GM18858 (cell line): Measurements from ENCODE around the gene C2orf72.
"Not testable (repeated sequence)": the region's sequence is repeated elsewhere in the genome, so short reads cannot be mapped to it uniquely, and the experiment has no call there.

Source experiments
- ATAC-seq: cut with Tn5 transposase; IDR thresholded peaks from one replicate; pipeline ENCODE4 v1.9.1; 2021; ENCODE audit not compliant: unreplicated experiment

The C2orf72 gene

DNA sequence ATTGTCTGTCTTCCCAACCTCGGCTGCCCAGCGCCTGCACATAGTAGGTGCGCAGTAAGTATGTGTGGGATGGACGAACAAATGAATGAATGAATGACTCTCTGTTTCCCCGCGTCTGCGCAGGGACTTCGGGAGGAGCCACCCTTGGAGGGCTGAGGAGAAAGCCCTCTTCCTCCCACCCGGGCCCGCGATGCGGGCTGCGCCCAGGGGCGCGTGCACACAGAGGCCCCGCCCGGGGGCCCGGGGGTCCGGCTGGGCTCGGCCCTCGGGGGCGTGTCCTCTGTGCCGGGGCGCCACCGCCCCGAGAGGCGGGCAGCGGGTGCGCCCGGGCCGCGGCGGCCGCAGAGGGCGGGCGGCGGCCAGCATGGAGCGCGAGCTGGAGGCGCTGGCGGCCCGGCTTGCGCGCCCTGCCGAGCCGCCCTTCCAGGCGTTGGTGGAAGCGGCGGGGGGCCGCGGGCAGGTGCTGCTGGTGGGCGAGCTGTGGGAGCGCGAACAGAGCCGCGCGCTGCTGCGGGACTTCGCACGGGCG lies at the start of gene C2orf72:
Gene C2orf72, plus strand, starts transcription at position 322 of the 529 bp plus-strand sequence. Its CDS starts 43 bp downstream, at position 365.
- no peak for ATAC-seq

DNA sequence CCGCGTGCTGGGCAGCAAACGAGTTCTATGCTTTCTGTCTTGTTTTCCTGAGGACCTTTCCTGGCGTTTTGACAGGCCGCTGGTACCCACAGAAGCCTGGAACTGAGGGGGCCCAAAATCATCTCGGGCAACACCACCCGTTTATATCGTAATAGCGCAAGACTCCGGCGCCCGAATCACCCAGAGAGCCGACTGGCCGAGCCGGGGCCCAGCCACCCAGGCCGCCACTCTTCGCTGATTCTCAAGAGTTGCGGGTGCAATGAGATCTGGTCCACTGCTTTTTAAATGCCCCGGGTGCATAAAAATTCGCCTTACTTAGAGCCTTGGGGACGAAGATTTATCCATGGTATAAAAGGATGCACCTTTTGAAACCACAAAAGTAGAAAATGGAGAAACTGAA lies 47.6 kb upstream of the C2orf72 start:
- ATAC-seq, result no peak

DNA sequence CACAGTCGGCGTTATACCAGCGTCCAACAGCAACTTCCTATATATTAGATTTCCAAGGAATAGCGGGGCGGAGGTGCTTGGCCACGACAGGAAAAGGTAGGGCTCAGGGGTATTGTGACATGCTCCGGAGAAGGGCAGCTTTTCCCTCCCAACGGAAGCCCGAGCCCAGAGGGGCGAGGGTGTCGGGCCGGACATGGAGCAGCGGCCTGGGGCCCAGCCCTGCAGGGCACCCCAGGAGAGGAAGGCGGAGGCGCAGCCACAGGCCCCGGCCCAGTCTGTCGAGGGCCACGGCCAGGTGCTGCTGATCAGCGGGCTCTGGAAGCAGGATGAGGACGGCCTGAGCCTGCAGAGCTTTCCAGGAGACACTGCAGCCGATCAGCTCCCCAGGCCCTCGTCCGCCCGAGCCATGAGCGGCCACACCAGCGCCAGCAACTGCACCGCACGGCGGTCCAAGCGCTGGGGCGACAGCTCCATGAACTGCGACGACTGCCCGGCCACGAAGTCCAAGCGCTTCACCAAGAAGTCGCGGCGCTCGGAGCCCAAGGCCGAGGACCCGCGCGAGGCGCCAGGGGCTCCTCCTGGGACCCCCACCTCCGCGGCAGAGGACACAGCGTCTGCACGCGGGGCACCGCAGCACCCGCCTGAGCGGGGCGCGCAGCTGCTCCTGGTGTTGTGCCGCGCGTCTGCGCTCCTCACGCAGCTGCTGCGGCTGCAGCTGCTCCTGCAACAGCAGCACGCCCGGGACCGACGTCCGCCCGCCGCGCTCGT lies 47.0 kb upstream of the C2orf72 start:
- ATAC-seq, result no peak

DNA sequence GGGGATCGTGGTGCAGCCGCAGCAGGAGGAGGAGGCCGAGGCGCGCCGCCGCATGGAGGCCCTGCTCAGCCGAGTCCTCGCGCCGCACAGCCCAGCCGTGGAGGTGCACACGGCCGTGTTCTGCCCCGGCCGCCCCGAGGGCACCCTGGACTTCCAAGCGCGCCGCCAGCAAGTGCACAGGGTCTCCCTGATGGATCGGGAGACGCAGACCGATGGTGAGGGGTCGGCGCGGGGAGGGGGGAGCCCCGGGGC lies 46.5 kb upstream of the C2orf72 start:
- ATAC-seq, result no peak

DNA sequence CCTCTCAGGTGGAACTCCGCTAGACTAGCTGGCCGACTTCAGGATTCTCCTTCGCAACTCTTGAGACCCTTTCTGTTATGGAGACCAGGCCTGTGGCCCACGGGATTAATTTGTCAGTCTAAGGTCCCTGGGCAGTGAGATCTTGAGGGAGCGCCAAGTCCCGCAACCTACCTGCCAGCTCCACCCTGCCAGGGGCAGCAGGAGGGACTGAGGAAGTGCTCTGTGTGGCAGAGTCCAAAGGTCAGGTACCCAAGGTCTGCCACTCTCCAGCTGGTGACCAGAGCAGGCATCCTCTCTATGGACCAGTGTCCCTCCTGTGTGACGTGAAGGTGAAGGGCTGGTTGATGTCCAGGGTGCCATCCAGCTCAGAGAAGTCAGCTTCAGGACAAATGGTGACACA lies 45.7 kb upstream of the C2orf72 start:
- ATAC-seq, result no peak

DNA sequence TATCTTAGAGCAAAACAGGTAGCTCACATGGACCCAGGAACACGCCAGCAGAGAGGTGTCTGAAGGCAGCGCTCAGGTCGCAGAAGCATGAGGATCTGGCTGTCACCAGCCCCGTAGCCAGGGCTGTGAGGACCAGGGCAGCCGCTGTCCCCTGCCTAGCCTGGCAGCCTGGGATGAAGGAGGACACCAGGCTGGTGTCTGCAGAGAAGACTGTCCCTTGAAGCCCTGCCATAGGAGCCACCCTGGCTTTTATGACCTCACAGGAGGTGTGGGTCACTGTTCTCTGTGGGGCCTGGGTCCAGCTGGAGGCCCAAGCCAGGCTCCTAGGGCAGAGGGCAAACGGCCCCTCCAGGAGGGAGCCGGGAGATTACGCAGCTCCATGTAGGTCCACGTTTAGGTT lies 41.5 kb upstream of the C2orf72 start, which contains the start of gene SPATA3:
Gene SPATA3, plus strand, starts transcription at position 301 of the 400 bp plus-strand sequence. CDS start 113 bp downstream, outside the sequence.
- ATAC-seq, result no peak

DNA sequence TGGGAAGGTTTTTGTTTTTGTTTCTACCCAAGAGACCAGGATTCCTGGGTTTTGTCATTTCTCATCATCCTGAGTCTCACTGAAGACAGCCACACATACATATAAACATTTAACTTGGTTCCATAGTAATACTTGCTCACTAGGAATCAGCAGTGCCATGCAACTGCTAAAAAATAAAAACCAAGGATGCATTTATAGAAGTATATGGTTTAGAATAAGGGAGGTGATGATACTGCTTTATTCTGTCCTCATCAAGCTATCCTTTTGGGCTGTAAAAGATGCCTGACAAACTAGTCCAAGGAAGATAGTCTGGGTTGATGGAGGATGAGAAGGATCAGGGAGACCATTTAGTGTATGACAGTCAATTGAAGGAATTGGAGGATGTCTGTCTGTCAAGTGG lies 40.7 kb upstream of the C2orf72 start:
- ATAC-seq, result no peak

DNA sequence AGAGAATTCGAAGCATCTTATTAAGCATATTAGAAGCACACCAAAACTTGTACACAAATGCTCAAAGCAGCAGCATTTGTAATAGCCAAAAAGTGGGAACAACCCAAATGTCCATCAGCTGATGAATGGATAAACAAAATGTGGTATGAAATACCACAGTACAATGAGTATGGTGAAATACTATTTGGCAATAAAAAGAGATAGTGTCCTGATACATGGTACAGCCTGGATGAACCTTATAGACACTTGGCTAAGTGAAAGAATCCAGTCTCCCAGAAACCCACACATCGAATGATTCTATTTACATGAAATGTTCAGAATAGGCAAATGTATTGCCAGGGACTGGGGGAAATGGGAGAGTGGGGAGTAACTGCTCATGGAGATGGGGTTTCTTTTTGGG lies 38.4 kb upstream of the C2orf72 start:
- ATAC-seq, result no peak

DNA sequence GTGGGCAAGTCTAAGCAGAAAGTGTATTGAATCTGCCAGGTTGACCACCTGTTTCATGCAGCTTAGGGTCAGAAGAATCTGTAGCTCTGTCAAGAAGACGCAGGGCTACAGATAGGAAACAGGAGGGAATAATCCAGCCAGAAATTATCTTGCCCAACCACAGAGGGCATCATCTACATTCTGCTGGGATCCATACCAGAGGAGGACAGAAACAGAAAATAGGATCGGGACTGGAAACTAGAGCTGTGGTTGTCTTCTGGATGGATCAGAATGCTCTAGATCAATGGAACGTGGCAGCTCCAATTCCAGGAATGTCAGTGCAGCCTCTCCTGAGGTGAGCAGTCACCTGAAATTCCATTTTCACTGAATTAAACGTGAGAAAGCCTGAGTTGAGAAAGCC lies 37.8 kb upstream of the C2orf72 start:
- no peak for ATAC-seq

DNA sequence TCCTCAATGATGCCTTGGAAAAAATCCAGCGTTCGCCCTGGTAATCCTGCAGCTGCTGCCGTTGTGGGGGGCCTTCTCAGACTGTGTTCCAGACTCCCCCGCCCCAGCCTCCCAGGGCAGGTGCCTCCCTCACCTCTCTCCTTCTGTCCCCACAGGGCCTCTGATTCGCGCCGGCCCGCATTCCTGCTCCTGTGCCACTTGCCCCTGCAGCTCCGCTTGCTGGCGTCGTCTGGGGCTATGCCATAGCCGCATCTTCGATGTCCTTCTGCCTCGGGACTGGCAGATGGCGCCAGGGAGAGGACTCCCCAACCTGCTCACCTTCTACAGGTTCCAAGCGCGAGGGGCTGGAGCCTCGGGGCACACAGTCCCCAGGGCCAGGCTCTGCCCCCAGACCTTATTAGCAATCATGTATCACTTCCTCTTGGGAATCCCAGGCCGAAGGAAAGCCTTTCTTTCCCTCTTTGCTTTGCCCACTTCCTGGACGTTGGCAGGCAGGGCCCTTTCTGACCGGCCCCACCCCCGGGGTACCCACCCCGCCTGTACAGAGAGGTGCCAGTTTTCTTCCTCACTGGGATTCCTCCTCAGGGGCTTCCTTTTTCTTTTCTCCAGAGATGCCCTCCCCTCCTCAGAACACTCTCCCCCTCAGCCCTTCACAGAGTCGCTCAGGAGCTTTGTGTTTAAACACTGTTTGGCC lies 37.0 kb upstream of the C2orf72 start:
- ATAC-seq, result no peak

DNA sequence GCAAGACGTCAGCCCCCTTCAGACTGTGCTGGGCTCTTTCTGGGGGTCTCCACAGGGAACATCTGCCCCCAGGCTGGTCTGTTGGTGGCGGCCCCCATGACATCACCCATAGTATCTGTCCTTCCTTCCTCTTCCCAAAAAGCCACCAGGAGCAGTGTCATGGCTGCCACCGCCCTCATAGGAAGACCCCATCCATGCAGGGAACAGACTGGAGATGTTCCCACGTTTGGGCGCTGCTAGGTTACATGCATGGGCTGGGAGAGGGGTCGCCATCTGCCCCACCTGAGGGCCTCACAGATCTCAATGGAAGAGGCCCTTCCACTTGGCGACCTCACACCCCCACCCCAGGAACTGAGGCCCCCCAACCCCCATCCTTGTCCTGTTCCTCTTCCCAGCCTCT lies 36.3 kb upstream of the C2orf72 start:
- no peak for ATAC-seq

DNA sequence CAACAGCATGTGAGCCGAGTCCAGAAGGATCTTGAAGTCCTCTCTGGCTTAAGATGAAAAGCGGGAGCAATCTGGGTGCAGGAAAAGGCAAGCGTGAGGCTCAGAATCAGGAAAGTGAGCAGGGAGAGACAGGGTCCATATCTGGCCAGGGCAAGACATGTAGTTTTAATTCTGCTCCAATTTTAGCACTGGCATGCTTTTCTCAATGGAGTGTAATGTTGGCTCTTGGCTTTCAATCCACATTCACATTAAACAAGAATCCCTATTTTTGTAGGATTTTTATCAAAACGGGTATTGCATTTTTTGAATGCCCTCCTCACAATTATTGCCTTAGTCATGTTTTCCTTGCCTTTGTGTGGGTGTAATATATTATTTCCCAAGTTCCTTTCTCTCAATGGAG lies 35.4 kb upstream of the C2orf72 start:
- no peak for ATAC-seq

DNA sequence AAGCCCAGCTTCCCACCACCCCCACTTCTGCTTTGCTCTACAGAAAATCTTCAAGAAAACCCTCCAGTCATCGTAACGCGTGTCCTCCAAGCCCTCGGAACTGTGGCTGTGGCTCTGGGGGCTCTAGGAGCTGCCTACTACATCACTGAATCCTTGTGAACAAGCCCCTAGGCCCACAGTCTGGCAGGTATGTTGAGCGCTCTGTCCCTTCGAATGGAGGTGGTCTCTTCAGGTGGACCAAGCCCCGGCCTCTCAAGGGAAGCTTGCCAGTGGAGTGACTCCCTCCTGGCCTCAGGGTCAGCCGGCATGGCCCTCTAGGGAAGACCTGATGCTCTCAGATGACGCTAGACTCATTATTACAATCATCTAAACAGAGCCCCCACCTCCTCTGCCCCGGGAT lies 34.7 kb upstream of the C2orf72 start:
- ATAC-seq, result no peak

DNA sequence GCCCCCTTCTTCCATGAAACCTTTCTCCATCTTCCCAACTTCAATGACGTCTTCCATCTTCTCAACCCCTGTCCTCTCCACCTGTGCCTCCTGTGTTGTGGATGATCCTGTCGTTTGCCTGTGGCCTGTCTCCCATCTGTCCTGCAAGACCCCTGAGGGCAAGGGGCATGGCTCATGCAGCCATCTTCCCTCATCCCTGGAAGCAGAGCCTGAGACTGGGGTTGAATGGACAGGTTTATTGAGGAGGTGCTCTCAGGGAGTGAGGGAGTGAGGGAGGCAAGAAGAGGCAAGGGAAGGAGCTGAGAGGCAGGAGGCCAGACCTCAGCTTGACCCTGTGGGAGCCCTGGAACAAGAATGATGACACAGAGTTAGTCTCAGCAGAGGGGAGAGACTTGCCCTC lies 34.1 kb upstream of the C2orf72 start:
- ATAC-seq, result no peak

DNA sequence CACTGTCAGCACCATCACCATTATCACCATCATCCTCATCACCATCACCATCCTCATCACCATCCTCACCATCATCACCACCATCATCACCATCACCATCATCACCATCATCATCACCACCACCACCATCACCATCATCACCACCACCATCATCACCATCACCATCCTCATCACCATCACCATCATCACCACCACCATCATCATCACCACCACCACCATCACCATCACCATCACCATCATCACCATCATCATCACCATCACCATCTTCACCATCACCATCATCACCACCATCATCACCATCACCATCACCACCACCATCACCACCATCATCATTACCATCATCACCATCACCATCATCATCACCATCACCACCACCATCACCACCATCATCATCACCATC lies 32.4 kb upstream of the C2orf72 start:
- not testable (repeated sequence) for ATAC-seq

DNA sequence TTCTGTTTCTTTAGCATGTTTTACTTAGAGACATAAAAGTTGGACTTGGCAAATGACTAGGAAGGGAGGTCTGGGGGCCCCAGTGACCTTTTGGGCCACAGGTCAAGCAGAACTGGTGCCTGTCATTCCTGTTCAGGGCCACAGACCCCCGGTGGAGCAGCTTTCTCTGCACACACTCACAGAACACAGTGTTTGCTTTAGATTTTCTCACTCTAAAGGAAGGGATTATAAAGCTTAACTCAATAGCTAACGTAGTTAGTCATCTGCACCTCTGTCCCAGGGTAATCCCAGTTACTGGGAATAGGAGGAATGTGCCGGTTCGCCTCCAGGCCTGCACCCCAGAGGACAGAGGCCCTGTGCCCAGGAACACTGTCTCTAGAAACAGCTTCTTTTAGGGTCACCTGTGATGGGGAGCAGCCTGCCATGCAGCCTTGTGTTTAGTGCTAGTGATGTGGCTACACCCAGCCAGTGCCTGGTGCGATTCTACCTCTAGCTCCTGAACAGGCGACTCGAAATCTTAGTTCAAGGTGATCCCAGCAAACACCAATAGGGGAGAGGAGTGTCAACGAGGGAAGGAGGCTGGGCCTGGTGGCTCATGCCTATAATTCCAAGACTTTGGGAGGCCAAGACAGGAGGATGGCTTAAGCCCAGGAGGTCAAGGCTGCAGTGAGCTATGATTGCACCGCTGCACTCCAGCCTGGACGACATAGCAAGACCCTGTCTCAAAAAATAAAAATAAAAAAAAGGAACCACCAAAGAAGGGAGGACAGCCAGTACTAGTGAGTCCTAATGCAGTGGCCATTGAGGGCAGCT lies 29.8 kb upstream of the C2orf72 start:
- no peak for ATAC-seq

DNA sequence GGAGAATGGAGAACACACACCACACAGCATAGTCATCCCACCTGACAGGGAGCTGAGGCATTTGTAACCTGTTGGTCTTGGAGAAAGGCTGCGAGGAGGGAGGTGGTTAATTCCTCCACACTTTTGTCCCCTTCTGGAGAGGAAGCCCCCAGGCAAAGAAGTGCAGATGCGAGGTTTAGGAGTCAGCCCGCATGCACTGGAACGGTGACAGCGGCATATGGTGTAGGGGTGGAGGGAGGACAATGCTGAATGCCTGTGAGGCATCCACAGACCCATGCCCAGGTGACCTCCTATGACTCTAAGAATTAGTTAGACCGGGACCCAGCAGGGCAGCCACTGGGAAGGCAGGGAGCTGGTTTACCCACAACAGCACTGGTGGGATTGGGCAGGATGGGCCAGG lies 29.2 kb upstream of the C2orf72 start:
- ATAC-seq, result no peak

DNA sequence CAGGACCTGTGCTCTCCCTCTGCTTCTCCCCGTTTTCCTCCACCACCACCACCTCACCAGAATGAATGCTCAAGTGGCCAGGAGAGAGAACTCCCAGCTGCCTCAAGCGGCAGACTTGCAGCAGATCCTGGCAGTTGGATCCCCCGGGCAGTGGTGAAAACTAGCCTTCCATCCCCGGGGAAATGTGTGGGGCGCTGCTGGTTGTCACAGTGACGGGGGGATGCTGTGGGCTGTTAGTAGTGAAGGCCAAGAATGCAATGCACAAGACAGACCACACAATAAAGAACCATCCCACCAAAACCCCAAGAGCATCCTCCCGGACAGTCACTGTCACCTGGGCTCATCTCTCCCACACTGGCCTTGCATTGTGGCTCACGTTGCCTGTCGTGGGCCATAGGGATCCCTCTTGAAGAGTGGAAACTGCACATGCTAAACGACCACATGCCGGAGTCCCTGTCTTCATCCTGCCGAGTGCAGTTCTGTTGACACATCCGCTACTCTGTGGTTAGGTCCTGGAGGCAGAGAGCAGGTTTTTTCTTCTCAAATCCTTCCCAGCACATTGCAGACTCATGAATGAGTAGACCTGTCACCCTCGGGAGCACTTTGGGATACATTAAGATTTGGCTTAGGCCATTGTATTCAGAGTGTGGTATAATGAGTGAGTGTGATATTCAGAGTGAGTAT lies 27.9 kb upstream of the C2orf72 start:
- ATAC-seq, result no peak

DNA sequence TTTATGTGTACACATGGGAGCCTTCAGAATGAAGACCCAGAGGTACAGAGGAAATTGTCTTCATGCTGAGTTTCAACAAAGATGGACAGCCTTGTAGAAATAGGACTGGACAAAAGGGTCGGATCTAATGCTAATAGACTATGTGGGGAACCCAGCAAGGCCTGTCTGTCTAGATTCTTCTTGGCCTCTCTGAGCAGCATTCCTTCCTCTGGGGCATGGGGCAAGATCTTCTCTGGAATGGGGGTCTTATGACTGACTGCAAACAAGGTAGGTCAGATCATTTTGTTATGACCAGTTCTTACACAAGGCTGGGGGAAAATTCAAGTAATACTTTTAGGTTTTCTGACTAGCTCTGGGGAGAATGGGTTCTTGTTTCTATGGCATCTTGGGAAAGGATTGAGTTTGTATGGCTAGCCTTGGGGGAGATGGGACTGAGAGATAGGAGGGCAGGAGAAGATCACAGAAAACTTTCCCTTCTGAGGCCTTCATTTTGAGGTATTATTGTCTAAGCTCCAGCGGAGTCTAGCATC lies 27.1 kb upstream of the C2orf72 start:
- ATAC-seq, result no peak

DNA sequence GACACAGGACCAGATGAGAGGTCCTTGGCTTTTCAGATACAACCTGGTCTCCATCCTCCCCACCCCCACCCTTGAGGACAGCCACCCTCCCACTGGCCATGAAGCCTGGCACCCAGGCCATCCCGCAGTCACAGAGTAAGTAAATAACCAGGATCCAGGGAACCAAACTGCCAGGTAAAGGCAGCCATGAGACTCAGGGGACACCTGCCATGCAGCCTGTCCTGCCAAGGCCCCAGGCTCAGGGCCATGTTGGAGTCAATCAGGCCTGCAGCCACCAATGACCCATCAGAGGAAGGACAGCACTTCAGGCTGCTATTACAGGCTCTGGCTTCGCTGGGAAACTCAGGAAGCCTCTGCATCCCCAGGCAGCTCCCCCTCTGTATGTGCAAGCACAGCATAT lies 25.8 kb upstream of the C2orf72 start:
- ATAC-seq, result no peak

DNA sequence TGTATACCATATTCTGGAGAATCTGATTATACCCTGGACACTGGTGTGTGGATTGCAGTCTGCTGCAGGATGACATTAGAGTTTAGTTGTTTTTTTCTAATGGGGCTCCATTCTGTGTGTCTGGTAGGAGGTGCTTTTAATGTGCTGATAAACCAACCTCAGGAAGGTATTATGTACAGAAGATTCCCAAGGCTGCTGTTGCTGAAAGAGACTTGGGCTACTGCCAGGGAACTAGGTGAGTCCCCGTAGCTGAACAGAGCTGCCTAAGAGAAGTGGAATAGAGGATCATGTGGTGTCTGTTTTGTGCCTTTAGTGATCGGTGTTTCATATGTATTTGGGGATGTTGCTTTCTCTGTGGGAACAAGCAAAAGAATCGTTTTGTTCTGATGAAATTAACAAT lies 24.9 kb upstream of the C2orf72 start:
- no peak for ATAC-seq
